GM12875 (cell line): ENCODE results near the gene UBFD1.
"Not testable (repeated sequence)": the region's sequence is repeated elsewhere in the genome, so short reads cannot be mapped to it uniquely, and the experiment has no call there.

ENCODE experiments used
- H3K4me3 ChIP-seq: one replicate; pipeline ENCODE4 v1.5.1; 2011; ENCODE audit warnings: low read depth, low read length, control low read depth
- CTCF ChIP-seq: IDR thresholded peaks from 2 replicates; pipeline ENCODE4 v1.5.1; 2011; ENCODE audit warnings: low read depth, mild to moderate bottlenecking, control low read depth, inconsistent platforms, low read length, moderate library complexity, borderline replicate concordance; ENCODE audit not compliant: insufficient read depth

Gene UBFD1

GRCh38 chr16:23538919-23539278 lies 18.6 kb upstream of the UBFD1 start:
- no peak for TF ChIP-seq CTCF

GRCh38 chr16:23539984-23540816 lies 17.3 kb upstream of the UBFD1 start:
- H3K4me3 ChIP-seq = no peak overlapping the region
- no peak for TF ChIP-seq CTCF

More at GRCh38 chr16:23538919-23539278, 18.6 kb upstream of the UBFD1 start:
- H3K4me3 ChIP-seq = no peak overlapping the region

GRCh38 chr16:23540817-23541178 lies 16.7 kb upstream of the UBFD1 start:
- H3K4me3 ChIP-seq = not testable (repeated sequence)

GRCh38 chr16:23544436-23544835 lies 13.1 kb upstream of the UBFD1 start:
- H3K4me3 ChIP-seq = no peak overlapping the region
- TF ChIP-seq CTCF = no peak

GRCh38 chr16:23549938-23550337 lies 7.6 kb upstream of the UBFD1 start:
- no peak for TF ChIP-seq CTCF
- H3K4me3 ChIP-seq = no peak overlapping the region

- TF ChIP-seq CTCF = no peak
- H3K4me3 ChIP-seq = no peak overlapping the region
These were observed 5.4 kb upstream of the UBFD1 start for GRCh38 chr16:23552161-23552560.

GRCh38 chr16:23554536-23554935 lies 3.0 kb upstream of the UBFD1 start:
- no peak for TF ChIP-seq CTCF
- no peak overlapping the region for H3K4me3 ChIP-seq
